HG02763 (cell line): ENCODE data around the gene NSUN2.
"Not testable (repeated sequence)": the region's sequence is repeated elsewhere in the genome, so short reads cannot be mapped to it uniquely, and the experiment has no call there.

Experiments used
- ATAC-seq: cut with Tn5 transposase; IDR thresholded peaks from one replicate; pipeline ENCODE4 v1.9.1; 2021; ENCODE audit warnings: mild to moderate bottlenecking, moderate library complexity; ENCODE audit not compliant: unreplicated experiment

The NSUN2 gene

GRCh38 chr5:6632888-6633468 is at the start of gene NSUN2, which contains the start of gene SRD5A1:
TSS of gene NSUN2 (minus strand) at chr5:6633044. CDS start at chr5:6632979, 65 bp downstream.
TSS of gene SRD5A1 (plus strand) at chr5:6633440. CDS start at chr5:6633577, 137 bp downstream.
- ATAC-seq: peak; percentile 89

- ATAC-seq: no peak
Measured at GRCh38 chr5:6682239-6682638, 49.4 kb upstream of the NSUN2 start.

GRCh38 chr5:6681682-6682081 is 48.8 kb upstream of the NSUN2 start:
- no peak for ATAC-seq

- ATAC-seq: no peak
Measured at GRCh38 chr5:6680922-6681321, 48.1 kb upstream of the NSUN2 start.

- ATAC-seq: no peak
Measured at GRCh38 chr5:6678385-6678784, 45.5 kb upstream of the NSUN2 start.

- no peak for ATAC-seq
Measured at GRCh38 chr5:6676702-6677101, 43.9 kb upstream of the NSUN2 start.

GRCh38 chr5:6675784-6676491 is 43.1 kb upstream of the NSUN2 start:
- no peak for ATAC-seq

- no peak for ATAC-seq
Measured at GRCh38 chr5:6674886-6675285, 42.0 kb upstream of the NSUN2 start.

GRCh38 chr5:6674421-6674820 is 41.6 kb upstream of the NSUN2 start:
- no peak for ATAC-seq

- no peak for ATAC-seq
Measured at GRCh38 chr5:6673963-6674362, 41.1 kb upstream of the NSUN2 start.

GRCh38 chr5:6673031-6673430 is 40.2 kb upstream of the NSUN2 start:
- ATAC-seq: no peak

GRCh38 chr5:6668717-6669116 is 35.9 kb upstream of the NSUN2 start:
- not testable (repeated sequence) for ATAC-seq

GRCh38 chr5:6667648-6668047 is 34.8 kb upstream of the NSUN2 start:
- ATAC-seq: no peak

GRCh38 chr5:6666762-6667161 is 33.9 kb upstream of the NSUN2 start:
- no peak for ATAC-seq

- peak; percentile 39 for ATAC-seq
Measured at GRCh38 chr5:6660688-6661087, 27.8 kb upstream of the NSUN2 start.

- ATAC-seq: peak; percentile 74
Measured at GRCh38 chr5:6659941-6660684, 27.3 kb upstream of the NSUN2 start.

GRCh38 chr5:6656680-6657079 is 23.8 kb upstream of the NSUN2 start:
- no peak for ATAC-seq

GRCh38 chr5:6655432-6655831 is 22.6 kb upstream of the NSUN2 start:
- no peak for ATAC-seq

- ATAC-seq: peak; percentile 96
Measured at GRCh38 chr5:6652025-6652424, 19.2 kb upstream of the NSUN2 start.

- no peak for ATAC-seq
Measured at GRCh38 chr5:6649681-6650080, 16.8 kb upstream of the NSUN2 start.

- no peak for ATAC-seq
Measured at GRCh38 chr5:6649186-6649585, 16.3 kb upstream of the NSUN2 start.
